ENCODE measurements around the gene DACT2.
"Not testable (repeated sequence)": the region's sequence is repeated elsewhere in the genome, so short reads cannot be mapped to it uniquely, and the experiment has no call there.

DACT2 gene

GRCh38 chr6:168284187-168284586, 35.4 kb downstream of the DACT2 start:
- WGBS (ENCODE audit: extremely low coverage, insufficient coverage, low lambda C conversion rate), result no CpG with 5 or more reads among the region's 6 CpGs
- no peak overlapping the region for H2BK15ac ChIP-seq (replicated peaks; ENCODE audit: low read depth)
- no peak for DNase-seq
- H3K23ac ChIP-seq (ENCODE audit: low read length), result no peak overlapping the region
- H3K4me2 ChIP-seq (ENCODE audit: low read length), result no peak overlapping the region
- no peak overlapping the region for H3K4me3 ChIP-seq (ENCODE audit: low read length)
- no peak overlapping the region for H2BK120ac ChIP-seq (ENCODE audit: low read depth, low read length)
- H2AK5ac ChIP-seq (ENCODE audit: low read length), result no peak overlapping the region
- no peaks in the 10 kb centered on the region for H3K36me3 ChIP-seq (ENCODE audit: control insufficient read depth, insufficient read depth, low read length)
- no peak overlapping the region for H4K5ac ChIP-seq (ENCODE audit: low read length)
- no peaks in the 10 kb centered on the region for H3K79me2 ChIP-seq (ENCODE audit: control insufficient read depth, insufficient read depth, low read length)
- H3K27me3 ChIP-seq (ENCODE audit: insufficient read depth, low read length, poor library complexity), result no peaks in the 10 kb centered on the region
- H3K27ac ChIP-seq (ENCODE audit: low read depth, low read length), result no peak overlapping the region
- H4K8ac ChIP-seq (ENCODE audit: low read depth, low read length), result no peak overlapping the region
- H3K18ac ChIP-seq (ENCODE audit: low read length), result no peak overlapping the region
- no peaks in the 10 kb centered on the region for H3K79me1 ChIP-seq (ENCODE audit: low read length)
- H3K9ac ChIP-seq (ENCODE audit: low read length), result no peak overlapping the region
- H3K4me1 ChIP-seq (ENCODE audit: control insufficient read depth, low read depth, low read length), result no peaks in the 10 kb centered on the region
- no peak overlapping the region for H3K56ac ChIP-seq (ENCODE audit: low read length)
- no peak overlapping the region for H2BK5ac ChIP-seq (ENCODE audit: low read length)
- H3K4ac ChIP-seq (ENCODE audit: low read depth, low read length), result no peak overlapping the region

- Histone ChIP-seq H3K79me1 (ENCODE audit: low read length) (no peaks in the 10 kb centered on the region), H3K27ac (ENCODE audit: low read depth, low read length) (no peak overlapping the region), H3K4me3 (ENCODE audit: low read length) (no peak overlapping the region), H2BK5ac (ENCODE audit: low read length) (no peak overlapping the region), H3K18ac (ENCODE audit: low read length) (no peak overlapping the region), H3K79me2 (ENCODE audit: control insufficient read depth, insufficient read depth, low read length) (no peaks in the 10 kb centered on the region), H3K27me3 (ENCODE audit: insufficient read depth, low read length, poor library complexity) (no peaks in the 10 kb centered on the region), H2AK5ac (ENCODE audit: low read length) (no peak overlapping the region), H3K9ac (ENCODE audit: low read length) (no peak overlapping the region), H3K56ac (ENCODE audit: low read length) (no peak overlapping the region), H4K8ac (ENCODE audit: low read depth, low read length) (no peak overlapping the region), H3K23ac (ENCODE audit: low read length) (no peak overlapping the region), H3K4me1 (ENCODE audit: control insufficient read depth, low read depth, low read length) (no peaks in the 10 kb centered on the region), H2BK120ac (ENCODE audit: low read depth, low read length) (no peak overlapping the region), H4K5ac (ENCODE audit: low read length) (no peak overlapping the region), H3K4ac (ENCODE audit: low read depth, low read length) (no peak overlapping the region), H3K36me3 (ENCODE audit: control insufficient read depth, insufficient read depth, low read length) (no peaks in the 10 kb centered on the region), H2BK15ac (replicated peaks; ENCODE audit: low read depth) (no peak overlapping the region), H3K4me2 (ENCODE audit: low read length) (no peak overlapping the region)
- no peak for DNase-seq
- no CpG with 5 or more reads among the region's 14 CpGs for WGBS (ENCODE audit: extremely low coverage, insufficient coverage, low lambda C conversion rate)
Observed at GRCh38 chr6:168283686-168284025, 35.9 kb downstream of the DACT2 start.

GRCh38 chr6:168282985-168283685, 36.4 kb downstream of the DACT2 start:
- Histone ChIP-seq H3K4ac (ENCODE audit: low read depth, low read length) (no peak overlapping the region), H3K4me2 (ENCODE audit: low read length) (no peak overlapping the region), H3K56ac (ENCODE audit: low read length) (no peak overlapping the region), H4K5ac (ENCODE audit: low read length) (no peak overlapping the region), H3K23ac (ENCODE audit: low read length) (no peak overlapping the region), H3K4me3 (ENCODE audit: low read length) (no peak overlapping the region), H4K8ac (ENCODE audit: low read depth, low read length) (no peak overlapping the region), H2BK15ac (replicated peaks; ENCODE audit: low read depth) (no peak overlapping the region), H3K4me1 (ENCODE audit: control insufficient read depth, low read depth, low read length) (no peaks in the 10 kb centered on the region), H3K18ac (ENCODE audit: low read length) (no peak overlapping the region), H3K9ac (ENCODE audit: low read length) (no peak overlapping the region), H3K79me2 (ENCODE audit: control insufficient read depth, insufficient read depth, low read length) (no peaks in the 10 kb centered on the region), H2BK120ac (ENCODE audit: low read depth, low read length) (no peak overlapping the region), H2BK5ac (ENCODE audit: low read length) (no peak overlapping the region), H2AK5ac (ENCODE audit: low read length) (no peak overlapping the region), H3K27me3 (ENCODE audit: insufficient read depth, low read length, poor library complexity) (no peaks in the 10 kb centered on the region), H3K79me1 (ENCODE audit: low read length) (no peaks in the 10 kb centered on the region), H3K36me3 (ENCODE audit: control insufficient read depth, insufficient read depth, low read length) (no peaks in the 10 kb centered on the region), H3K27ac (ENCODE audit: low read depth, low read length) (no peak overlapping the region)
- no peak for DNase-seq
- no CpG with 5 or more reads among the region's 20 CpGs for WGBS (ENCODE audit: extremely low coverage, insufficient coverage, low lambda C conversion rate)

GRCh38 chr6:168281826-168282225, 37.8 kb downstream of the DACT2 start:
- Histone ChIP-seq H2BK15ac (replicated peaks; ENCODE audit: low read depth) (no peak overlapping the region), H3K9ac (ENCODE audit: low read length) (no peak overlapping the region), H3K36me3 (ENCODE audit: control insufficient read depth, insufficient read depth, low read length) (no peaks in the 10 kb centered on the region), H3K4me2 (ENCODE audit: low read length) (no peak overlapping the region), H2BK120ac (ENCODE audit: low read depth, low read length) (no peak overlapping the region), H2AK5ac (ENCODE audit: low read length) (no peak overlapping the region), H3K79me1 (ENCODE audit: low read length) (no peaks in the 10 kb centered on the region), H3K56ac (ENCODE audit: low read length) (no peak overlapping the region), H3K23ac (ENCODE audit: low read length) (no peak overlapping the region), H3K18ac (ENCODE audit: low read length) (no peak overlapping the region), H4K5ac (ENCODE audit: low read length) (no peak overlapping the region), H3K79me2 (ENCODE audit: control insufficient read depth, insufficient read depth, low read length) (no peaks in the 10 kb centered on the region), H3K4me3 (ENCODE audit: low read length) (no peak overlapping the region), H3K27ac (ENCODE audit: low read depth, low read length) (no peak overlapping the region), H3K4ac (ENCODE audit: low read depth, low read length) (no peak overlapping the region), H4K8ac (ENCODE audit: low read depth, low read length) (no peak overlapping the region), H3K4me1 (ENCODE audit: control insufficient read depth, low read depth, low read length) (no peaks in the 10 kb centered on the region), H2BK5ac (ENCODE audit: low read length) (no peak overlapping the region), H3K27me3 (ENCODE audit: insufficient read depth, low read length, poor library complexity) (no peaks in the 10 kb centered on the region)
- DNase-seq, result no peak
- no CpG with 5 or more reads among the region's 7 CpGs for WGBS (ENCODE audit: extremely low coverage, insufficient coverage, low lambda C conversion rate)

- H2AK5ac ChIP-seq (ENCODE audit: low read length); H3K27ac ChIP-seq (ENCODE audit: low read depth, low read length); H3K23ac ChIP-seq (ENCODE audit: low read length); H3K36me3 ChIP-seq (ENCODE audit: control insufficient read depth, insufficient read depth, low read length); H3K4me2 ChIP-seq (ENCODE audit: low read length); H2BK120ac ChIP-seq (ENCODE audit: low read depth, low read length); H3K79me2 ChIP-seq (ENCODE audit: control insufficient read depth, insufficient read depth, low read length); H2BK15ac ChIP-seq (replicated peaks; ENCODE audit: low read depth); DNase-seq; H3K4me3 ChIP-seq (ENCODE audit: low read length); H3K56ac ChIP-seq (ENCODE audit: low read length); H3K18ac ChIP-seq (ENCODE audit: low read length); H3K27me3 ChIP-seq (ENCODE audit: insufficient read depth, low read length, poor library complexity); H4K5ac ChIP-seq (ENCODE audit: low read length); H2BK5ac ChIP-seq (ENCODE audit: low read length); H3K4ac ChIP-seq (ENCODE audit: low read depth, low read length); H4K8ac ChIP-seq (ENCODE audit: low read depth, low read length); H3K79me1 ChIP-seq (ENCODE audit: low read length); H3K9ac ChIP-seq (ENCODE audit: low read length); H3K4me1 ChIP-seq (ENCODE audit: control insufficient read depth, low read depth, low read length): not testable (repeated sequence)
- no CpG with 5 or more reads among the region's 13 CpGs for WGBS (ENCODE audit: extremely low coverage, insufficient coverage, low lambda C conversion rate)
Observed at GRCh38 chr6:168281314-168281713, 38.3 kb downstream of the DACT2 start.

- H2AK5ac ChIP-seq (ENCODE audit: low read length), result no peak overlapping the region
- H4K5ac ChIP-seq (ENCODE audit: low read length), result no peak overlapping the region
- no peak overlapping the region for H2BK120ac ChIP-seq (ENCODE audit: low read depth, low read length)
- DNase-seq, result no peak
- H3K23ac ChIP-seq (ENCODE audit: low read length), result no peak overlapping the region
- no peaks in the 10 kb centered on the region for H3K4me1 ChIP-seq (ENCODE audit: control insufficient read depth, low read depth, low read length)
- no CpG with 5 or more reads among the region's 13 CpGs for WGBS (ENCODE audit: extremely low coverage, insufficient coverage, low lambda C conversion rate)
- no peak overlapping the region for H3K4me2 ChIP-seq (ENCODE audit: low read length)
- no peak overlapping the region for H3K9ac ChIP-seq (ENCODE audit: low read length)
- H3K18ac ChIP-seq (ENCODE audit: low read length), result no peak overlapping the region
- no peak overlapping the region for H2BK5ac ChIP-seq (ENCODE audit: low read length)
- no peaks in the 10 kb centered on the region for H3K79me2 ChIP-seq (ENCODE audit: control insufficient read depth, insufficient read depth, low read length)
- H4K8ac ChIP-seq (ENCODE audit: low read depth, low read length), result no peak overlapping the region
- no peaks in the 10 kb centered on the region for H3K79me1 ChIP-seq (ENCODE audit: low read length)
- no peaks in the 10 kb centered on the region for H3K36me3 ChIP-seq (ENCODE audit: control insufficient read depth, insufficient read depth, low read length)
- H3K4ac ChIP-seq (ENCODE audit: low read depth, low read length), result no peak overlapping the region
- no peak overlapping the region for H3K27ac ChIP-seq (ENCODE audit: low read depth, low read length)
- no peak overlapping the region for H3K56ac ChIP-seq (ENCODE audit: low read length)
- no peak overlapping the region for H2BK15ac ChIP-seq (replicated peaks; ENCODE audit: low read depth)
- H3K4me3 ChIP-seq (ENCODE audit: low read length), result no peak overlapping the region
- no peaks in the 10 kb centered on the region for H3K27me3 ChIP-seq (ENCODE audit: insufficient read depth, low read length, poor library complexity)
Observed at GRCh38 chr6:168280899-168281245, 38.7 kb downstream of the DACT2 start.

All from mesendoderm (in vitro differentiated cells).